Liver (tissue), 3 donors: Measurements from ENCODE around the gene TEX29.

Source experiments
- EGR1 ChIP-seq, 2 donors: IDR thresholded peaks; 2 replicates each; pipeline ENCODE4 v1.6.1; 2016 to 2018; ENCODE audit warnings: antibody characterized with exemption in 2 of 2, low read depth in 2 of 2
- FOXA2 ChIP-seq: IDR thresholded peaks from 2 replicates; pipeline ENCODE4 v1.6.1; 2016; ENCODE audit warnings: antibody characterized with exemption
- GABPA ChIP-seq, 2 donors: IDR thresholded peaks in 1 of 2; conservative IDR thresholded peaks in 1 of 2; 2 replicates each; pipeline ENCODE4 v1.6.1; 2016; ENCODE audit warnings: antibody characterized with exemption in 2 of 2, mild to moderate bottlenecking in 1 of 2, moderate library complexity in 1 of 2
- HNF4G ChIP-seq: IDR thresholded peaks from 2 replicates; pipeline ENCODE4 v1.6.1; 2016; ENCODE audit warnings: antibody characterized with exemption
- JUND ChIP-seq, 2 donors: IDR thresholded peaks; 2 replicates each; pipeline ENCODE4 v1.6.1; 2016; ENCODE audit warnings: antibody characterized with exemption in 2 of 2
- RAD21 ChIP-seq, 2 donors: IDR thresholded peaks; 2 replicates each; pipeline ENCODE4 v1.6.1; 2016; ENCODE audit warnings: antibody characterized with exemption in 2 of 2, mild to moderate bottlenecking in 2 of 2
- RXRA ChIP-seq, 2 donors: IDR thresholded peaks; 2 replicates each; pipeline ENCODE4 v1.6.1; 2017 to 2018; ENCODE audit warnings: antibody characterized with exemption in 2 of 2, mild to moderate bottlenecking in 1 of 2
- SP1 ChIP-seq: IDR thresholded peaks from 2 replicates; pipeline ENCODE4 v1.6.1; 2018; ENCODE audit warnings: antibody characterized with exemption, mild to moderate bottlenecking
- TAF1 ChIP-seq: conservative IDR thresholded peaks from 2 replicates; pipeline ENCODE4 v1.6.1; 2016; ENCODE audit warnings: antibody characterized with exemption, mild to moderate bottlenecking
- YY1 ChIP-seq: IDR thresholded peaks from 2 replicates; pipeline ENCODE4 v1.6.1; 2016; ENCODE audit warnings: antibody characterized with exemption, mild to moderate bottlenecking
- TF ChIP-seq, protein P1 (sequence below): fragments of 150-350 bp; IDR thresholded peaks from 2 replicates; pipeline ENCODE4 v1.5.1; 2017; ENCODE audit warnings: improper control_type of control experiment, low read depth, low read length; ENCODE audit not compliant: missing input control
- TF ChIP-seq, protein P2 (sequence below): IDR thresholded peaks from 2 replicates; pipeline ENCODE4 v1.6.1; 2016; ENCODE audit warnings: antibody characterized with exemption
- TF ChIP-seq, protein P3 (sequence below): IDR thresholded peaks from 2 replicates; pipeline ENCODE4 v1.6.1; 2016; ENCODE audit warnings: antibody characterized with exemption, mild to moderate bottlenecking
- donor health status: healthy.
- donor health status: healthy.

DNA sequence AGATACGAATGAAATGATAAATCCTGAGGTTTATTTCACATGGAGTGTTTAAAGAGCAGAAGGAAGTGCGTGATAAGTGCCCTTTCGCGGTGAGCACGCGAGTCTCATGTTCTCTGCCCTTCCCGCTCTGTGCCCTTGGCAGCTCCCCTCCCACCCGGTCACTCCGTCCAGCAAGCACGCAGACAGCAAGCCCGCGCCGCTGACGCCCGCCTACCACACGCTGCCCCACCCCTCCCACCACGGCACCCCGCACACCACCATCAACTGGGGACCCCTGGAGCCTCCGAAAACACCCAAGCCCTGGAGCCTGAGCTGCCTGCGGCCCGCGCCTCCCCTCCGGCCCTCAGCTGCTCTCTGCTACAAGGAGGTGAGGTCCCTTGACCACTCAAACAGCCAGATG, 37.4 kb upstream of the TEX29 start:
- TF ChIP-seq, protein P1, sequence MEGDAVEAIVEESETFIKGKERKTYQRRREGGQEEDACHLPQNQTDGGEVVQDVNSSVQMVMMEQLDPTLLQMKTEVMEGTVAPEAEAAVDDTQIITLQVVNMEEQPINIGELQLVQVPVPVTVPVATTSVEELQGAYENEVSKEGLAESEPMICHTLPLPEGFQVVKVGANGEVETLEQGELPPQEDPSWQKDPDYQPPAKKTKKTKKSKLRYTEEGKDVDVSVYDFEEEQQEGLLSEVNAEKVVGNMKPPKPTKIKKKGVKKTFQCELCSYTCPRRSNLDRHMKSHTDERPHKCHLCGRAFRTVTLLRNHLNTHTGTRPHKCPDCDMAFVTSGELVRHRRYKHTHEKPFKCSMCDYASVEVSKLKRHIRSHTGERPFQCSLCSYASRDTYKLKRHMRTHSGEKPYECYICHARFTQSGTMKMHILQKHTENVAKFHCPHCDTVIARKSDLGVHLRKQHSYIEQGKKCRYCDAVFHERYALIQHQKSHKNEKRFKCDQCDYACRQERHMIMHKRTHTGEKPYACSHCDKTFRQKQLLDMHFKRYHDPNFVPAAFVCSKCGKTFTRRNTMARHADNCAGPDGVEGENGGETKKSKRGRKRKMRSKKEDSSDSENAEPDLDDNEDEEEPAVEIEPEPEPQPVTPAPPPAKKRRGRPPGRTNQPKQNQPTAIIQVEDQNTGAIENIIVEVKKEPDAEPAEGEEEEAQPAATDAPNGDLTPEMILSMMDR, result no peak
- TF ChIP-seq JUND (IDR thresholded peaks at IDR 0.05), result no peak
- TF ChIP-seq HNF4G, result no peak
- no peak for TF ChIP-seq SP1
- no peak for TF ChIP-seq YY1
- TF ChIP-seq TAF1, result no peak
- TF ChIP-seq, protein P2, sequence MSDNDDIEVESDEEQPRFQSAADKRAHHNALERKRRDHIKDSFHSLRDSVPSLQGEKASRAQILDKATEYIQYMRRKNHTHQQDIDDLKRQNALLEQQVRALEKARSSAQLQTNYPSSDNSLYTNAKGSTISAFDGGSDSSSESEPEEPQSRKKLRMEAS, result no peak
- TF ChIP-seq, protein P3, sequence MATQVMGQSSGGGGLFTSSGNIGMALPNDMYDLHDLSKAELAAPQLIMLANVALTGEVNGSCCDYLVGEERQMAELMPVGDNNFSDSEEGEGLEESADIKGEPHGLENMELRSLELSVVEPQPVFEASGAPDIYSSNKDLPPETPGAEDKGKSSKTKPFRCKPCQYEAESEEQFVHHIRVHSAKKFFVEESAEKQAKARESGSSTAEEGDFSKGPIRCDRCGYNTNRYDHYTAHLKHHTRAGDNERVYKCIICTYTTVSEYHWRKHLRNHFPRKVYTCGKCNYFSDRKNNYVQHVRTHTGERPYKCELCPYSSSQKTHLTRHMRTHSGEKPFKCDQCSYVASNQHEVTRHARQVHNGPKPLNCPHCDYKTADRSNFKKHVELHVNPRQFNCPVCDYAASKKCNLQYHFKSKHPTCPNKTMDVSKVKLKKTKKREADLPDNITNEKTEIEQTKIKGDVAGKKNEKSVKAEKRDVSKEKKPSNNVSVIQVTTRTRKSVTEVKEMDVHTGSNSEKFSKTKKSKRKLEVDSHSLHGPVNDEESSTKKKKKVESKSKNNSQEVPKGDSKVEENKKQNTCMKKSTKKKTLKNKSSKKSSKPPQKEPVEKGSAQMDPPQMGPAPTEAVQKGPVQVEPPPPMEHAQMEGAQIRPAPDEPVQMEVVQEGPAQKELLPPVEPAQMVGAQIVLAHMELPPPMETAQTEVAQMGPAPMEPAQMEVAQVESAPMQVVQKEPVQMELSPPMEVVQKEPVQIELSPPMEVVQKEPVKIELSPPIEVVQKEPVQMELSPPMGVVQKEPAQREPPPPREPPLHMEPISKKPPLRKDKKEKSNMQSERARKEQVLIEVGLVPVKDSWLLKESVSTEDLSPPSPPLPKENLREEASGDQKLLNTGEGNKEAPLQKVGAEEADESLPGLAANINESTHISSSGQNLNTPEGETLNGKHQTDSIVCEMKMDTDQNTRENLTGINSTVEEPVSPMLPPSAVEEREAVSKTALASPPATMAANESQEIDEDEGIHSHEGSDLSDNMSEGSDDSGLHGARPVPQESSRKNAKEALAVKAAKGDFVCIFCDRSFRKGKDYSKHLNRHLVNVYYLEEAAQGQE, result no peak
- no peak for TF ChIP-seq EGR1 (IDR thresholded peaks at IDR 0.05; ENCODE audit: low read depth in 2 of 2)
- no peak for TF ChIP-seq RAD21 (IDR thresholded peaks at IDR 0.05)
- no peak for TF ChIP-seq GABPA (IDR thresholded peaks at IDR 0.05 in 1 of 2, conservative IDR thresholded peaks at IDR 0.05 in 1 of 2)
- no peak for TF ChIP-seq RXRA (IDR thresholded peaks at IDR 0.05)
- no peak for TF ChIP-seq FOXA2
